Suprapubic skin (tissue), 4 donors: ENCODE data around the gene BMERB1. TPM values are rescaled to one million over a fixed set of nuclear protein-coding genes. Genes with fewer than 3 reads are reported as not detected.

Experiments used
- DNase-seq, 2 donors: peaks; one replicate each; pipeline ENCODE4 v3.0.0-alpha.2; 2019; ENCODE audit warnings: low spot score in 2 of 2
- H3K27ac ChIP-seq: fragments of 200-600 bp; sonication (generic); one replicate; pipeline ENCODE4 v1.5.1; 2019
- H3K27me3 ChIP-seq: fragments of 200-600 bp; sonication (generic); one replicate; pipeline ENCODE4 v1.5.1; 2019
- H3K36me3 ChIP-seq: fragments of 200-600 bp; sonication (generic); one replicate; pipeline ENCODE4 v1.5.1; 2019
- H3K4me1 ChIP-seq: fragments of 200-600 bp; sonication (generic); one replicate; pipeline ENCODE4 v1.5.1; 2019
- H3K4me3 ChIP-seq: fragments of 200-600 bp; sonication (generic); one replicate; pipeline ENCODE4 v1.5.1; 2019; ENCODE audit warnings: mild to moderate bottlenecking
- H3K9me3 ChIP-seq: fragments of 200-600 bp; sonication (generic); one replicate; pipeline ENCODE4 v1.5.1; 2019
- EP300 ChIP-seq: sonication (generic); formaldehyde crosslinking; IDR thresholded peaks from one replicate; pipeline ENCODE4 v1.6.1; 2017; ENCODE audit warnings: antibody characterized with exemption
- POLR2A ChIP-seq, 2 donors: fragments of 450-650 bp; IDR thresholded peaks; one replicate each; pipeline ENCODE4 v1.6.1; 2017; ENCODE audit warnings: antibody characterized with exemption in 2 of 2, mild to moderate bottlenecking in 2 of 2, moderate library complexity in 2 of 2
- POLR2AphosphoS5 ChIP-seq, 3 donors: sonication (generic); formaldehyde crosslinking; IDR thresholded peaks; one replicate each; pipeline ENCODE4 v1.6.1; 2017; ENCODE audit warnings: antibody characterized with exemption in 3 of 3
- WGBS: methylation state at CpG from one replicate; pipeline ENCODE4 v1.1.5; 2018; 5-methylcytosine and 5-hydroxymethylcytosine counted together
- total RNA-seq, 4 donors: library from RNA; depleted of rRNA; stranded (reverse); fragments of >200 nt; gene quantifications; one replicate each; pipeline ENCODE4 v1.1.0, GENCODE V29; 2016
- TF ChIP-seq, protein P1 (sequence below), 2 donors: fragments of 200-600 bp in 1 of 2; fragments of 450-650 bp in 1 of 2; sonication (generic) in 1 of 2; IDR thresholded peaks; one replicate each; pipeline ENCODE4 v1.5.1; 2016 to 2019; ENCODE audit warnings: antibody characterized with exemption in 2 of 2, mild to moderate bottlenecking in 1 of 2, moderate library complexity in 1 of 2

BMERB1 gene
- total RNA-seq, 4 donors from 2014 or later = 5.5 to 31.4 (median 17.9) TPM

DNA sequence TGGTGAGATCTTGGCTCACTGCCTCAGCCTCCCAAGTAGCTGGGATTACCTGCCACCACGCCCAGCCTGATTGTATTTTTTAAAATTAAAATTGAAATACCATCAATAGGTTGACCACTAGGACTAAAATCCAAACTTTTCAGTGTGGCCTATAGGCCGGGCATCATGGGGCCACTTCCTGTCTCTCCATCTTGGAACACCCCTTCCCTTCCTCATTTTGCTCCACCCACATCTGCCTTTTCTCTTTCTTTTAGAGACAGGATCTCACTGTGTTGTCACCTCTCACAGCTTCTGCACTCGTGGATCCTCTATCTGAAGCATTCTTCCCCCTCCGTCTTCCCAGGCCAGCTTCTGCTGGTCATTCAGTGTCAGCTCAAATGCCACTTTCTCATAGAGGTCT, 57.0 kb downstream of the BMERB1 start:
- H3K9me3 ChIP-seq = no peaks in the 10 kb centered on the region
- H3K4me3 ChIP-seq = no peak overlapping the region
- no peak overlapping the region for H3K27ac ChIP-seq
- 87% methylated on average over 4 of the region's 4 CpGs for WGBS
- no peaks in the 10 kb centered on the region for H3K36me3 ChIP-seq
- TF ChIP-seq, protein P1, sequence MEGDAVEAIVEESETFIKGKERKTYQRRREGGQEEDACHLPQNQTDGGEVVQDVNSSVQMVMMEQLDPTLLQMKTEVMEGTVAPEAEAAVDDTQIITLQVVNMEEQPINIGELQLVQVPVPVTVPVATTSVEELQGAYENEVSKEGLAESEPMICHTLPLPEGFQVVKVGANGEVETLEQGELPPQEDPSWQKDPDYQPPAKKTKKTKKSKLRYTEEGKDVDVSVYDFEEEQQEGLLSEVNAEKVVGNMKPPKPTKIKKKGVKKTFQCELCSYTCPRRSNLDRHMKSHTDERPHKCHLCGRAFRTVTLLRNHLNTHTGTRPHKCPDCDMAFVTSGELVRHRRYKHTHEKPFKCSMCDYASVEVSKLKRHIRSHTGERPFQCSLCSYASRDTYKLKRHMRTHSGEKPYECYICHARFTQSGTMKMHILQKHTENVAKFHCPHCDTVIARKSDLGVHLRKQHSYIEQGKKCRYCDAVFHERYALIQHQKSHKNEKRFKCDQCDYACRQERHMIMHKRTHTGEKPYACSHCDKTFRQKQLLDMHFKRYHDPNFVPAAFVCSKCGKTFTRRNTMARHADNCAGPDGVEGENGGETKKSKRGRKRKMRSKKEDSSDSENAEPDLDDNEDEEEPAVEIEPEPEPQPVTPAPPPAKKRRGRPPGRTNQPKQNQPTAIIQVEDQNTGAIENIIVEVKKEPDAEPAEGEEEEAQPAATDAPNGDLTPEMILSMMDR (IDR thresholded peaks at IDR 0.05) = no peak
- TF ChIP-seq POLR2A (IDR thresholded peaks at IDR 0.05) (no peak), EP300 (no peak), POLR2AphosphoS5 (IDR thresholded peaks at IDR 0.05) (no peak)
- DNase-seq = peak in 1 of 2 donors; percentile 26
- H3K27me3 ChIP-seq = no peaks in the 10 kb centered on the region
- H3K4me1 ChIP-seq = peaks cover 25% of the 10 kb centered on the region

GRCh38 chr16:15492091-15492740, 57.8 kb downstream of the BMERB1 start:
- no peaks in the 10 kb centered on the region for H3K36me3 ChIP-seq
- no peaks in the 10 kb centered on the region for H3K9me3 ChIP-seq
- H3K4me3 ChIP-seq = no peak overlapping the region
- peak in 1 of 2 donors; percentile 55 for DNase-seq
- peaks cover 25% of the 10 kb centered on the region for H3K4me1 ChIP-seq
- H3K27ac ChIP-seq = no peak overlapping the region
- no peaks in the 10 kb centered on the region for H3K27me3 ChIP-seq
- 83% methylated on average over 8 of the region's 8 CpGs for WGBS
- TF ChIP-seq POLR2A (IDR thresholded peaks at IDR 0.05) (no peak), EP300 (no peak), POLR2AphosphoS5 (IDR thresholded peaks at IDR 0.05) (no peak)
- TF ChIP-seq, protein P1 (IDR thresholded peaks at IDR 0.05) = no peak

GRCh38 chr16:15493466-15494180, 59.2 kb downstream of the BMERB1 start:
- WGBS = 40% methylated on average over 9 of the region's 9 CpGs
- Histone ChIP-seq H3K4me3 (no peak overlapping the region), H3K9me3 (no peaks in the 10 kb centered on the region), H3K36me3 (no peaks in the 10 kb centered on the region), H3K4me1 (peaks cover 25% of the 10 kb centered on the region), H3K27me3 (no peaks in the 10 kb centered on the region), H3K27ac (peak overlapping the region; percentile 70)
- TF ChIP-seq, protein P1 (IDR thresholded peaks at IDR 0.05) = no peak
- TF ChIP-seq EP300 = no peak
- TF ChIP-seq POLR2AphosphoS5 (IDR thresholded peaks at IDR 0.05) = no peak
- TF ChIP-seq POLR2A (IDR thresholded peaks at IDR 0.05) = no peak
- DNase-seq = peak in 1 of 2 donors; percentile 53

- Histone ChIP-seq H3K9me3 (no peaks in the 10 kb centered on the region), H3K27ac (peak overlapping the region; percentile 12)
- TF ChIP-seq POLR2AphosphoS5 (IDR thresholded peaks at IDR 0.05) = no peak
- TF ChIP-seq, protein P1 (IDR thresholded peaks at IDR 0.05) = no peak
- TF ChIP-seq POLR2A (IDR thresholded peaks at IDR 0.05) = no peak
- no peak for TF ChIP-seq EP300
Measured at GRCh38 chr16:15494236-15494635, 59.8 kb downstream of the BMERB1 start.

DNA sequence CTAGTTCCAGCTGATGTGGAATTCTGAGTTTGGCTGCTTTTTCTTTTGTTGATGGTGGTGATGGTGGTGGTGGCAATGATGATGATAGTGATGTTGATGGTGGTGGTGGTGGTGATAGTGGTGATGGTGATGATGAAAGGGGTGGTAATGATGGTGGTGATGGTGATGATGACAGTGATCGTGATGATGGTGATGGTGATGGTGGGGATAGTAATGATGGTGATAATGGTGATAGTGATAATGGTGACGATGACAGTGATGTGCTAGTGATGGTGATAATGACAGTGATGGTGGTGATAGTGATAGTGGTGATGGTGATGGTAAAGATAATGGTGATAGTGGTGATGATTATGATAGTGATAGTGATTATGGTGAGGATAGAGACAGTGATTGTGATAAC, 61.5 kb downstream of the BMERB1 start:
- no peaks in the 10 kb centered on the region for H3K27me3 ChIP-seq
- H3K4me1 ChIP-seq = peaks cover 12% of the 10 kb centered on the region
- H3K4me3 ChIP-seq = no peak overlapping the region
- no peak for DNase-seq
- no peak overlapping the region for H3K27ac ChIP-seq
- TF ChIP-seq POLR2A (IDR thresholded peaks at IDR 0.05) = no peak
- no peak for TF ChIP-seq EP300
- TF ChIP-seq, protein P1 (IDR thresholded peaks at IDR 0.05) = no peak
- TF ChIP-seq POLR2AphosphoS5 (IDR thresholded peaks at IDR 0.05) = no peak
- no peaks in the 10 kb centered on the region for H3K36me3 ChIP-seq
- H3K9me3 ChIP-seq = no peaks in the 10 kb centered on the region
- 95% methylated on average over 2 of the region's 2 CpGs for WGBS

More at GRCh38 chr16:15494236-15494635, 59.8 kb downstream of the BMERB1 start:
- WGBS = 59% methylated on average over 4 of the region's 4 CpGs
- Histone ChIP-seq H3K36me3 (no peaks in the 10 kb centered on the region), H3K4me1 (peaks cover 19% of the 10 kb centered on the region), H3K4me3 (no peak overlapping the region), H3K27me3 (no peaks in the 10 kb centered on the region)
- no peak for DNase-seq
